ENCODE data around the gene GNAZ.
"Not testable (repeated sequence)": the region's sequence is repeated elsewhere in the genome, so short reads cannot be mapped to it uniquely, and the experiment has no call there.

Gene GNAZ

DNA sequence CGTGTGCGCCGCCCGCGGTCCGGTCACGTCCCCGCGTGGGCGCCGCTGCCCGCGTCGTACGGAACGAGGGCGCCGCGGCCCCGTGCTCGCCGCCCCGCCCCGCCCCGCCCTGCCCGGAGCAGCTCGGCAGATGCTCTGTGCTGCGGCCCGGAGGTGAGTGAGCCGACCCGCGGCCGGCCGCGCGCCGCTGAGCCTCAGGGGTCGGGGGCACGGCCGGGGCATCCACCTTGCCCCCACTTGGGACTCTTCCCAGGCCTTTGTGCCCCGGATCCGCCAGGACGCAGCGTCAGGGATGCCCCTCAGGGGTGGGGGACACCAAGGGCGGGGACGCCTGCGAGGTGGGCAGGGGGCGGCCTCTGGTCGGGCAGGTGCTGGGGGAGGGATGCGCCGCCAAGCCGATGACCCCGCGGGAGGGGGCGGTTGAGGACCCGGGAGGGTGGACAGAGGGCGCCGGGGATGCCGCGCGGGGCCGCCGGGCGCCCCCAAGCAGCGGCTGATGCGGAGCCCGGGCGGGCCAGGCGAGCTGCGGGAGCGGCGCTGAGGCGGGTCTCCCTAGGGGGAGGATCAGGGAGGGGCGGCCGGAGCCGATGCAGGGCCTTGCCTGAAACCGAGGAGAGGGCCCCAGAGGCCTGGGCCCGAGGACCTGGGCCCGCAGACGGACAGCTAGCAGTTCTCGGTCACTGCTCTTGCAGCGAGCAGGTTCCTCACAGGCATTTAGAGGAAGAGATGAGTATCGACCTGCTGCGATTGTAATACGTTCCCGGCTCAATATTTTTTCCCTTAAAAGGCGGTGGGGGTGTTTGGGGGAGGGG is at the start of gene GNAZ:
Gene GNAZ, plus strand, starts transcription at position 102 of the 812 bp plus-strand sequence. CDS start 25,177 bp downstream, outside the sequence.
- DNase-seq (ENCODE audit: low spot score) = no peak

DNA sequence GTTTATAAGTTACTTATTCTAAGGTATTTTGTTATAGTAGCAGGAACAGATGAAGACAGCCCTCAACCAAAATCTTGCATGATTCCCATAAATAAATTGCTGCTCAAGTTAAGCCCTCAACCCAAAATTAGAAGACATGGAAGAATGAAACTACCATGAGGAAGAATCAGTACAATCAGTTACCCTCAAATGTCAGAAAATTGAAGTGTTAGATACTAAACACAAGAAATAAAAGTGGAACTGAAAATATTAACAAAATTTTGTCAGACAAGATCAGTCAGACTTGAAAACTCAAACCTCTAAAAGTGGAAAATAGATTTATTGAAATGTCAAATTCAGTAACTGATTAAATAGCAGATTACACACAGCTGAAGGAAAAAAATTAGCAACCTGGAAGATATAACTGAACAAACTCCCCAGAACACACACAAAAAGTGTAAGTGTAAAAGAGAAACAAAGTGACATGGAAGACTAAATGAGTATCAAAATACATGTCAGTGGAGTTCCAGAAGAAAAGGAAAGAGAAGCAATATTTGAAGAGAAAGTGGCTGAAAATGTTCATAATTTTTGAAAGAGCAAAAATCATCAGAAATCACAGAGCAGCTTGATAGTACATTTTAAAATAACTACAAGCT is 49.5 kb upstream of the GNAZ start:
- no peak for DNase-seq (ENCODE audit: low spot score)

DNA sequence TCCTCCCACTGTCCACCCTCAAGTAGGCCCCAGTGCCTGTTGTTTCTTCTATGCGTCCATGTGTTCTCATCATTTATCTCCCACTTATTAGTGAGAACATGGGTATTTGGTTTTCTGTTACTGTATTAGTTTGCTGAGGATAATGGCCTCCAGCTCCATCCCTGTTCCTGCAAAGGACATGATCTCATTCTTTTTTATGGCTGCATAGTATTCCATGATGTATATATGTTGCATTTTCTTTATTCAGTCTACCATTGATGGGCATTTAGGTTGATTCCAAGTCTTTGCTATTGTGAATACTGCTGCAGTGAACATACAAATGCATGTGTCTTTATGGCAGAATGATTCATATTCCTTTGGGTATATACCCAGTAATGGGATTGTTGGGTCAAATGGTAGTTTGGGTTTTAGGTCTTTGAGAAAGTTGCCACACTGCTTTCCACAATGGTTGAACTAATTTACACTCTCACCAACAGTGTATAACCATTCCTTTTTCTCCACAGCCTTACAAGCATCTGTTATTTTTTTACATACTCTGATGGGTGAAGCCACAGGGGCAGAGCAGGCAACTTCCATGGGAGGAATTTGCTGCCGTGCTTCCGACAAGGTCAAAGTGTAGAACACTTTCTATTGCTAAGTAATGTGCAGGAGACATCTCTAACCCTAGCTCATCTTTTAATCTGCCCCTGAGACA is 48.5 kb upstream of the GNAZ start:
- not testable (repeated sequence) for DNase-seq (ENCODE audit: low spot score)

DNA sequence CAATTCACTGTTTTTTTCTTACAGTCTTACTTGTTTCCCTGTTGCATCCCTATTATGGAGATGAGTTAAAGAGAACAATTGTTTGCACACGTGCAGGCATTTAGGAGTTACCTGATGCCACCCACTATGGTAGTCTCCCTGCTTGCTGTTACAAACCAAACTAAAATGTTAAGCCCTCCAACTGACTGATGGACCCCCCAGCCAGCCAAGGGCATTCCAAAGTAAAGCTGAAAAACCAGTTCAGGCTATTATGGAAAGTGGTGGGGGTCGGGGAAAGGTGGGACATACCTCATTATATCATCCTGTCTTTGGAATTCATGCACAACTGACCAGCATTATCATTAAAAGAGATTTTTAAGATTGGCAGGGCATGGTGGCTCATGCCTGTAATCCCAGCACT is 47.0 kb upstream of the GNAZ start:
- no peak for DNase-seq (ENCODE audit: low spot score)

DNA sequence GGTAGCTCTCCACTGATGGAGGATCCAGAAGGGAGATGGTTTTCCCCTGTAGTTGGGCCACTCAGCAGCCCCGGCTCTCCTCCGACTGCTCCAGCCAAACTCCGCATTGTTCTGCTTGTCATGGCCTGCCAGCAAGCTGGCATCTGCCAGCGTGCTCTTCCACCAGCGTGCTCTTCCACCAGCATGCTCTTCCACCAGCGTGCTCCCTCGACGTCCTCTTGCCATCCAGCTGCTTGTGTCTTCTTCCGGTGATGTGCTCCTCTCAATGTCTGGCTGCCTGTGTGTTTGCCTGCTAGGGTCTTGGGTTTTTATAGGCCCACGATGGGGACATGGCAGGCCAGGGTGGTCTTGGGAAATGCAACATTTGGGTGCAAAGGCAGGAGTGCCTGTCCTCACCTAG is 43.5 kb upstream of the GNAZ start:
- no peak for DNase-seq (ENCODE audit: low spot score)

DNA sequence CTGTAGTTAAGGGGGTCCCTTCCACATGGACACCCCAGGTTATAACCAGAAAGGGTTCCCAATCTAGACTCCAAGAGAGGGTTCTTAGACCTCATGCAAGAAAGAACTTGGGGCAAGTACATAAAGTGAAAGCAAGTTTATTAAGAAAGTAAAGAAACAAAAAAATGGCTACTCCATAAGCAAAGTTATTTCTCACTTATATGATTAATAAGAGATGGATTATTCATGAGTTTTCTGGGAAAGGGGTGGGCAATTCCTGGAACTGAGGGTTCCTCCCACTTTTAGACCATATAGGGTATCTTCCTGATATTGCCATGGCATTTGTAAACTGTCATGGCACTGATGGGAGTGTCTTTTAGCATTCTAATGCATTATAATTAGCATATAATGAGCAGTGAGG is 42.5 kb upstream of the GNAZ start:
- not testable (repeated sequence) for DNase-seq (ENCODE audit: low spot score)

DNA sequence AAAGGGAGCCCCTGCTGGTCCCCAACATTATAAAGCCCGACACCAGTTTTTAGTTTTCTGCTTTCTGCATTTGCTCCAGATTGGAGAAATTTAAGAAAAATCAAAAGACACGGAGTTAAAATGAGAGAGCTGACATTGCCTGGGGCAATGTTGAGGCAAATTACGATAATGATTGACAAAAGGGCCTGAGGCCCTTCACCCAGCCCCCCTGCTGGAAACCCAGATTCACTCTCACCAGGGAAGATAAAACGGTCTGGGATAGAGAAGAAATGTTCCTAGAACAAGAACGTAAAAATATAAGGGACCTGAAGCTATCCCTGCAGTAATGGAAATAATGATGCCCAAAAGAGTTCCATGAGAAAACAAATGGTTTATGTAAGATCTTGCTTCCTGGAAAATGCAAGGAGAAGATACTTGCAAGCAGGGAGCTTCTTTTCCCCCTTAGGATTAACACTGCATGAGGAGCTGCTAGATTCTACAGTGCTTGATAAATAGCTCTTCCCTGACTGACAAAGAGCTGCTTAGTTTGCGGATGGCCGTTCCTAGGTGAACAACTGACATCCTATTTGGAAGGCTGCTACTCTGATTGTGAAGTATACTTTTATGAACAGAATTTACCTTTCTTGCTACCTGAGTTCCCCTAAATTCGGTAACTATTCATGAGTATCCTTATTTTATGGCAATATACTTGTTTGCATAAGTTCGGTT is 40.6 kb upstream of the GNAZ start:
- no peak for DNase-seq (ENCODE audit: low spot score)

DNA sequence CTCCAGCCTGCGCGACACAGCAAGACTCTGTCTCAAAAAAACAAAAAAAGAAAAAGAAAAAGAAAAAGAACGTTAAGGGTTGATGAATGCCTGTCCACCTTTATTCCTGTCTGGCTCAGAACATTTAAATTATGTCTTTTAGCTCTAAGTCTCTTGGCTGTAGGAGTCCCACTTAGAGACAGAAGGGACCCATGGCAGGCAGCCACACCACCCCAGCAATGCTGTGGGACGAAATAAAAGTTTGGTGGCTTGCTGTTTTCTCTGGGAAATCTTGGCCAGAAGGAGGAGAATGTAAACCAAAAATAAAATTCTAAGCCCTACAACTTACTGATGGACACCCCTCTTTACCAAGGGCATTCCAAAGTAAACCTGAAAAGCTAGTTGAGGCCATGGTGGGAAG is 38.9 kb upstream of the GNAZ start:
- DNase-seq (ENCODE audit: low spot score) = no peak

DNA sequence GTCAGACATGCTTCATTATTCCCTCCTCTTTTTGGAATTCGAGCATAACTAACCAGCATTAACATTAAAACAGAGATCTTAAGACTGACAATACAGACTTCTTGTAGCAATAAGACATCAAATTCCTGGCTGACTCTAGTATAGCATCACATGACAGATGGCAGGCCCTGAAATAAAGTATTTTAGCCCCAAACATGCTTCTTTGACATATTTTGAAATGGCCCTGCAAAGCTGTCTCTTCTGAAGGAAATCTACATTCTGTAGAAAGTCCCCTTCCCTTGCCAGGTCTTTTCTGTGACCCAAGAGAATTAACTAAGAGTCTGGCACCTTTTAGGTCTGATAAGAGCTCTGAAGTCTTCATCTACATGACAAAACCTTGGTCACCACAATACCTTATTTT is 38.5 kb upstream of the GNAZ start:
- DNase-seq (ENCODE audit: low spot score) = no peak

DNA sequence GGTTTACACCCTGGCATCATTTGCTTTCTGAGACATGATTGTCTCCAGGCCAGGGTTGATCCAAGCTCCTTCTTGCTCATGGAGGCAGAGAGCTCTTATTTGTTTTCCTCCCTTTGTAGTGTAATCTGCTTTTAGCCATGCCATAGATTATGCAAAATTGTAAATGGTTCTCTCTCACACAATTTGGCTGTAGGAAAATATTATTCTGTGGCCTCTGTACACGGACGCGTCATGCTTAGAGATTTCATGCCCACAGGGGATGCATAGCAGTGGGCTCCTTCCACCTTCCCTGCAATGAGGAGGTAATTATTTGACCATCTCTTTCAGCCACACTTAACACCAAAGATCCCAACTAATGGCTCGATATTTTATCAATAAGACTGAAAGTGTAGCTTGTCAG is 37.7 kb upstream of the GNAZ start:
- no peak for DNase-seq (ENCODE audit: low spot score)

DNA sequence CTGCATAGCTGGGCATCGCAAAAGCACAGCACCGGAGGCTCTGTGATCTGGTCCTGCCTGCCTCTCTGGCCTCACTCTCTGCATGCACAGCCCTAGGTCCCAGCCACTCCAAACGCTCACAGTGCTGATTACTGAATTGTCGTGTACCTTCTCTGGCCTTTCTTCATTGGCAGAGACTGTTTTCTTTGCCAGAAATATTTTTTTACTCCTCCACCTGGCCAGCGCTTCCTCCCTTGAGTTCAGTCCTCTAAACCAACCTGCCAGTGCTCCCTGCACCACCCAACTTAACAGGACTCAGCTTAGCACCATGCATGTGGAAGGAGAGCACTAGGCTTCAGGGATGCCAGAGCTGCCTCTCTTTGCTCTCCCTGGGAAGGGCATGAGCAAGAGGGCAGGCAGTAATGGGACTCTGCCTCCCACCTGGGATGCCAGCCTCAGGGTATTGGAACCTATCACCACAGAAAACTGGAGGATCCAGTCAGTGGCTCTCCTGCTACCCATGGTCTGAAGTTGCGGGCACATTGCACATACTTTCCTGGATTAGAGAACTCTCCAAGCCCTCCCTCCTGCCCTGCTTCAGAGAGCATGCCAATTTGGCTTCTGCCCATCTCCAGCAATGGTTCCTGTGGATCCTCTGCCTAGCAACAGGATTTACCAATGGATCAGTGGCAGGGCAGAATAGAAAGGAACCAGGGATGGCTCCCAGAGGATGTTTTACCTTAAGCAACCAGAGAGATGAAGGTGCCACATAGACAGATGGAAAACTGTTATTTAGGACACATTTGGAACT is 37.0 kb upstream of the GNAZ start:
- DNase-seq (ENCODE audit: low spot score) = no peak

DNA sequence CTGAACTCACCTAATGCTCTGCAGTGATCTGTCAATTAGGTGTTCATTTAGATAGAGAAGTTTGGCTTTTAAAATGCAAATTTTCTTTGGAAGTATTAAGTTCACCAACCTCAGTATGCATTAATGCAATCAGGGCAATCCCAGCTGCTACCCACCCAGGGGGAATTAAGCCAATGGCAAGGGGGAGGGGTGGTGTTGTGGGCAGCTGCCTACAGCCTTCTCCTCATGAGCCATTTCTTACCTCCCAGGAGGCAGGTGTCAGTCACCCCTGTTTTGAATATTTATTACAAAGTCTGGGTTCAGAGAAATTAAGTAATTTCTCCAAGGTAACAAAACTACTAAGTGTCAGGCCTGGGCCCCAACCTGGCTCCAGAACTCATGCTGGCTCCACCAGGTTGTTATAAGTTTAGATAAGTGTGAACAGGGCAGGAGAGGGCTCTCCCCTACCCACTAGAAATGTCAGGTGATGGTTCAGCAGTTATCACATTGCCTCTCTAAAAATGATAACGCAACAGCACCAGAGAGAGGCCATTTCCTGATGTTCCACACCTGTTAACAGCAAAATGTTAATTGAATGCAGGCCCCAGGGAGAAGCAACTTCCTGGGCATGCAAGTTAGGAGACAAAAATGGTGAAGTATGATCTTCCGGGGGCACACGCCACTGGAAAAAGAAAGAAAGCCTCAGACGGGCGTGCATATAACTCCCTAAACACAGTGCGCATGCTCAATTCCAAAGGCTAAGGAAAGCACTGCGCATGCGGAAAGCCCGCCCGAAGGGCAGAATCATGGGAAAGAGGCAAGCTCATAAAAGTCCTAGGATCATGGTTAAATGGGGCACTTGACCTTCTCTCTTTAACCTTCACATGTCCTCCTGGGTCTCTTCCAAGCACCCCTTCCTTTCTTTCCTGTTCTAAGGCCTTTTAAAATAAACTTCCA is 35.4 kb upstream of the GNAZ start:
- DNase-seq (ENCODE audit: low spot score) = no peak

DNA sequence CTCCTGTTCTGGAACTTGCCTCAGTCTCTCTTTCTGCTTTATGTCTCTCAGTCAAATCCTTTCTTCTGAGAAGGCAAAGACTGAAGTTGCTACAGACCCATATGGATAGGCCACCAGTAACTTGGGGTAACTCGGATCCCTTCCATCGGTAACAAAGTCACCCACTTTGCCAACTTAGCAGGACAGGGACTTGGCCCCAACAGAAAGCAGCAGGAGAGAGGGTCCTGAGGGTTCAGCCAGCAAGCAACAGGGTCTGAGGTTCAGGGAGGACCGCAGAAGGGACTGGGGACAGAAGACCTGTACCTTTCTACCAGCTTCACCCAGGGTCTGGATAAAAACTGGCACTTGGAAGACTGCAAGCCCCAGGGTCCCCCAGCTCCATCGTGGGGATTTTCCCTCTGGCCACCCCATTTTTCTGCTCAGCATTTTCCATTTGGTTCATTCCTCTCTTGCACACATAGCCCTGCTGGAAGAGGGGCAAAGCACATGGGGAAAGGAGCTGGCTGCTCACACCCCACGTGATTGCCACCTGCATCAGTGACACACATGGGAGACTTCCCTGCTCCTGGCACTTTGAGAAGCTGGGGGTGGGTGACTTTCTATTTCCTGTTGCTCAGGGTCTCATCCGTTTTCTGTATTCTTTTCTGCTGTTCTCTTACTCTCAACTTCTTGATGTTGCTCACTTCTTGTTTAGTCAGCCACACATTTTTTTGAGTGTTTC is 34.6 kb upstream of the GNAZ start:
- DNase-seq (ENCODE audit: low spot score) = no peak

DNA sequence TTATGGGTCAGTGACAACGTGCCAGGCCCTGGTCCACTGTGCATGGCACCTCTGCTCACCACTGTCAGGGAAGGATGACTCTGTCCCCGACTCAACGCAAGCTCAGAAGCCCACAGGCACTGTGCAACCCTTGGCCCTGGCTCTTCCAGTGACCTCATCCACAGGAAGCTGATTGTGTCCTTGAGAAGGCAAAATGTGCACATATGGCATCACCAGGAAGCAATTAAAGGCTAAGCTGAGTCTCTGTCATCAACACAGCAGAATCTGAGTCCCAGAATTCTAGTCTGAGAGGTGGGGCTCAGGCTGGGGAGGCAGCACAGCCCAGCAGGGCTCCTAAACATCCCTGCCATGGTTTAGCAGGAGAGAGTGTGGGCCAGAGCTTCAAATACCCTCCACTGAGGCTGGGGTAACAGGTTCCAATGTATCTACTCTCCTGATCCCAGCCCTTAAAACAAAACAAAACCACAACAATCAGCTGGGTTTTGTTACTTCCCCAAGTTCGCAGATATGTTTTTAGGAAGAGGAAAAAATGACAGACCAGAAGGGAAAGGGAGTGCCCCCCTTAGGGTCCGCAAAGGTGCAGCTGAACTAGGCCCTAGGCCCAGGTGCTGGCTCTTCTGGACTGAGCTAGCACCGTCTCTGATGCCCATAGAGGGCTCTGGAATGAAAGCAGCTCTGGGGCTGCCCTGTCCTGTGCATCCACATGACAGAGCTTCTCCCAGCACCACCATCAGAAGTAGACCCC is 33.5 kb upstream of the GNAZ start:
- DNase-seq (ENCODE audit: low spot score) = peak; percentile 57

DNA sequence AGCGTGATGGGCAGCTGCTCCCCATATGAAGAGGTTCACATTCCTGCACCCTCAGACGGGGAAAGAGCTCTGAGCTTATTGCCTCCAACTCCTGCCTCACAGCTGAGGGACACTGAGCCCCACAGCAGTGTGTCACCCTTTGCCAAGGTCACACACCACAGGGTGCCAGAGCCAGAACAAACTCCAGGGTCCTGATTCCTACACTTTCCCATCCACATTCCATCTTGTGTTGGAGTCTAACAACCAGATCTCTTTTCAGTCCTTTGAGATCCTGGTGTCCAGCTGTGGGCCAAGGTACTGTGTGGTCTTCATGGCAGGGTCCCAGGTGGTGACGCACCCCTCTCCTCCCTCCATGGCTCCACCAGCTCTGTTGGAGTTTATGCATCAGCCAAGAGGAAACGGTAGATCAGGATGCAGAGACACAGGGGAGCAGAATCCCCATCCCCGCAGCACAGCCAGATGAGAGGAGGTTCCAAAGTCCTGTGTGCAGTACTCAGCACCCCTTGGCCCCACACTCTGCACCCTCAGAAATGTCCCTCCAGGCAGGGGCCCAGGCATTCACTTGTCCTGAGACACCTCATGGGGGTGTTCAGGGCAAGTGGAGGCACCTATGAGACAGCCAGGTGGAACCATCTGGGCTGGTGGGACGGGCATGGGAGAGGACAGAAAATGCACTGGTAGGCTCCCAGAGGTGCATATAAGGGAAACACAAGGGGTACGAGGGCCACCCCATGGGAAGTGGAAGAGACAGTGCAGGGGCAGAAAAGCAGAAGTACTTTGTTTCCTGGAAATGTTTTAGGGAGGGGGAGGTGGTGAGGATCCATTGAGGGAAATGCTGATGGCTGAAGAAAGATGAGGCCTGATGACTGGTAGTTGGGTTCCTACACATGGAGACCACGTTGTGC is 32.6 kb upstream of the GNAZ start:
- no peak for DNase-seq (ENCODE audit: low spot score)

DNA sequence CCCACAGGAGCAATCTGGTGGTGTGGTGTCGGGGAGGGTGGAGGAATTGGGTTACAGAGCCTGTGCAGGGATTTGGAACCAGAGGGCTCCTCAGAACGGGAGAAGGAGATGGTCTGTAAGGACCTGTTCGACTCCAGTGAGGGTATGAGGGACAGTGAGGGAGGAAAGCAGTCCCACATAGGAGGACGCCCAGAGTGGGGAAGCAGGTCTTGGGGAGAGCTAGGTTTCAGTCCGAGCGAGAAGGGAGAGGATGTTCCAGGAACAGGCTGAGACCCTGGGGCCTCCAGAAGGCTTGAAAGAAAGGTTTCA is 32.0 kb upstream of the GNAZ start:
- DNase-seq (ENCODE audit: low spot score) = no peak

DNA sequence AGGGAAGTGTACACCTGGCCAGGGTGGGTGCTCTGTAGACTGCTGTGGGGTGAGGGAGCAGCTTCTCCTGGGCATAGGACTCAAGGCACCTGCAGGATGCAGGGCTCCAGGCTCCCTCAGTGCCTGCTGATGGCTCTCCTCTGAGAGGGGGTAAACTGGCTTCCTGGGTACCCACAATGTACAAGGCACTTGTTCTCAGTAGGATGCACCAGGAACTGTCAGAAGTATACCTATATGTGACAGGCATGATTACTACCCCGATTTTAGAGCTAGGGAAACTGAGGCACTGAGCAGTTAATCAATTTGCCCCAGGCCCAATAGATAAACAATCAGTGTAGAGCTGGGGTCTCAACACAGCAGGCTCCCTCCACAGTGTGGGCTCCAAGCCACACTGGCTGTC is 31.4 kb upstream of the GNAZ start:
- no peak for DNase-seq (ENCODE audit: low spot score)

DNA sequence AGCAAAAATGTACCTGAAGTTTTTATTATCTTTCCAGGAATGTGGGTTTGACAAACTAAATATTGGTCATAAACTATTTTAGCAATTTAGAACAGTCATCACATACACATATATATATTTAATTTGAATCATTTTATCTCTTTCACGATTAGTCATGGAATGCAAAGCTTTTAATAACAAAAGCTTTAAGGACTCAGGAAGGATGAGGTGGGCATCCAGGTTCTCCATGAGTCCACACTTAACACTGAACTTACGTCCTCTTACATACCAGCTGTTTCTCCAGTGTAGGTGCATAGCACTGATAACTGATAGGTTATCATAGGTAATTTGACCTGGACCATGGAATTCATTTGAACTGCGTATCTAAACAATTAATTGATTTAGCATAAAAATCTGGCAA is 28.1 kb upstream of the GNAZ start:
- no peak for DNase-seq (ENCODE audit: low spot score)

All from GM03348 (cell line).